Effector memory CD8-positive, alpha-beta T cell (primary cell): ENCODE measurements around the gene AUTS2.

Experiments used
- ATAC-seq: fragments of 150-1000 bp; cut with Tn5 transposase; replicated peaks from 2 replicates; pipeline ENCODE4 v1.10.0; 2021; ENCODE audit warnings: mild to moderate bottlenecking, moderate library complexity
- DNase-seq, 3 experiments: peaks; one replicate each; pipeline ENCODE4 v3.0.0; 2021
- H3K27ac Mint-ChIP-seq, 2 donors: one replicate each; pipeline ENCODE4 v1.8.0; 2022; ENCODE audit warnings: mild to moderate bottlenecking in 2 of 2, mixed read lengths in 2 of 2, moderate library complexity in 2 of 2
- H3K27me3 Mint-ChIP-seq, 2 donors: one replicate each; pipeline ENCODE4 v1.8.0; 2022; ENCODE audit warnings: mixed read lengths in 2 of 2
- H3K36me3 Mint-ChIP-seq: one replicate; pipeline ENCODE4 v1.8.0; 2022; ENCODE audit warnings: mild to moderate bottlenecking, moderate library complexity, mixed read lengths; ENCODE audit not compliant: insufficient read depth
- H3K4me1 Mint-ChIP-seq, 2 donors: one replicate each; pipeline ENCODE4 v1.8.0; 2022; ENCODE audit warnings: low read depth in 2 of 2, mixed read lengths in 2 of 2
- H3K4me3 Mint-ChIP-seq, 2 donors: one replicate each; pipeline ENCODE4 v1.8.0; 2022; ENCODE audit warnings: mild to moderate bottlenecking in 2 of 2, mixed read lengths in 2 of 2, moderate library complexity in 2 of 2
- H3K9me3 Mint-ChIP-seq, 2 donors: one replicate each; pipeline ENCODE4 v1.8.0; 2022; ENCODE audit warnings: mixed read lengths in 2 of 2

AUTS2 gene

DNA sequence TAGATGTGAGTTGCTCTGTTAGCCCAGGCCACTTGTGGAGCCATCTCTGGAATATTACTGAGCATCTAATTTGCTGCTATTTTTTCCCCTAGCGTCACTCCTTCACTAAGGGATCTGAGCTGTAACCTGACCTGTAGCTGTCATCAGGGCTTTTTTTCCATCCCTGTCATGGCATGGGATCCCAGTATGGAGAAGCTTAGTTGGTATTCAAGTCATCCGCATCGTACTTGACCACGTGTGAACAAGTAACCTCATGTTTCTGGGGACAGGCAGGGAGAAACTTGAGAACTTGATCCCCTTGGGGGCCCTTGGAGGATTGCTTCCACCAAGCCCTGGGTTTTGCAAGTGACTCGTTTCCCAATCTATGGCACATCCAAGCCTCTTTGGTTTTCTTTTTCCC is 1059.3 kb downstream of the AUTS2 start:
- no peaks in the 10 kb centered on the region for H3K27me3 Mint-ChIP-seq
- H3K9me3 Mint-ChIP-seq, result no peaks in the 10 kb centered on the region
- H3K4me3 Mint-ChIP-seq, result no peak overlapping the region
- ATAC-seq (no peak), DNase-seq (no peak)
- peak overlapping the region in 1 of 2 donors; percentile 71 for H3K27ac Mint-ChIP-seq
- H3K4me1 Mint-ChIP-seq, result peaks cover 24 to 26% of the 10 kb centered on the region in 2 donors
- peaks cover 4% of the 10 kb centered on the region for H3K36me3 Mint-ChIP-seq

DNA sequence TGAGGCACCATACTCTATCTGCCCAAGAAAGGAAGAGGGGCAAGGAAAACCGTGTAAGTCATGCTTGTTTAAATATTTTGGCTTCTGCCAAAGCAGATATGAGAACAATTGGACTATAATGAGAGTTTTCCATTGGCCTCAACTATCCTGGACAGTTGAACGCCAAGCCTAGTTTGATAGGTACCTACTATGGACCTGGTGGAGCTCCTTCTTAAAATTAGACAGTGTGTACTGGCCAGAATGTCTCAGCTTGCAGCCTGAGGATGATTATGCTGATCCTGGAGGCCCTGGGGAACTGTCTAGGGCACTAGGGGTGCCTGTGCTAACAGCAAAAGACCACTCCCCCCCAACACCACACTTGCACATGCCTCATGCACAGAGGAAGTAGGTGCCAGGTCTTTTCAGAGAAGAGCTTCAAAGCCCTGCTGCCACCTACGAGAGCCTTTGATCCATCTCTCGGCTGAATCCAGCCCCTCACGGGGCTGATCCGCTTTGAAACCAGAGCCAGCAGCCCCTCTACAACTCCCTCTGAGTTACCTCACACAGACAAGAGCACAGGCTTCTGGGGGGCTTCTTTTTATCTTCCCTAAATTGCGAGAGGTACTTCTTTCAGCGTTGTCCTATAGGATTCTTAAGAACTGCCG is 1059.8 kb downstream of the AUTS2 start:
- ATAC-seq (no peak), DNase-seq (no peak)
- H3K9me3 Mint-ChIP-seq, result no peaks in the 10 kb centered on the region
- H3K27me3 Mint-ChIP-seq, result no peaks in the 10 kb centered on the region
- peak overlapping the region in 1 of 2 donors; percentile 8 for H3K4me3 Mint-ChIP-seq
- peak overlapping the region in 1 of 2 donors; percentile 92 for H3K27ac Mint-ChIP-seq
- peaks cover 24 to 26% of the 10 kb centered on the region in 2 donors for H3K4me1 Mint-ChIP-seq
- peaks cover 4% of the 10 kb centered on the region for H3K36me3 Mint-ChIP-seq

DNA sequence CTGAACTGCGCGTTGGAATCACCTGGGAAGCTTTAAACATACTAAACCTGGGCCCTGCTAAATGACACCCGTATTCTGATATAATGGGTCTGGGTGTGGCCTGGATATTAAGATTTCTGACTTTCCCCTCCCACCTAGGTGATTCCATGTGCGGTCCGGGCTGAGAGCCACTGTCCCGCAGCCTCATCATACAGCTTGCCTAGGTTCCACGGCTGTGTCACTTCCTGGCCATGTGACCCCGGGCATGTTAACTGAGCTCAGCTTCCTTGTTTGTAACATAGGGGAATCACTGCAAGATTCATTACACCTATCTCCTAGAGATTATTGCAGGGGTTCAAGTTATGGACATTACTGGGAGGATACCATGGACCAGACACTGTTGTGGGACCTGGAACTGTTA is 1061.0 kb downstream of the AUTS2 start:
- Mint-ChIP-seq H3K4me1 (peaks cover 24% of the 10 kb centered on the region in 2 donors), H3K27me3 (no peaks in the 10 kb centered on the region), H3K27ac (peak overlapping the region; percentile 88 to 92), H3K4me3 (peak overlapping the region; percentile 57 to 58), H3K36me3 (peaks cover 4% of the 10 kb centered on the region), H3K9me3 (no peaks in the 10 kb centered on the region)
- ATAC-seq, result peak; percentile 16
- no peak for DNase-seq

DNA sequence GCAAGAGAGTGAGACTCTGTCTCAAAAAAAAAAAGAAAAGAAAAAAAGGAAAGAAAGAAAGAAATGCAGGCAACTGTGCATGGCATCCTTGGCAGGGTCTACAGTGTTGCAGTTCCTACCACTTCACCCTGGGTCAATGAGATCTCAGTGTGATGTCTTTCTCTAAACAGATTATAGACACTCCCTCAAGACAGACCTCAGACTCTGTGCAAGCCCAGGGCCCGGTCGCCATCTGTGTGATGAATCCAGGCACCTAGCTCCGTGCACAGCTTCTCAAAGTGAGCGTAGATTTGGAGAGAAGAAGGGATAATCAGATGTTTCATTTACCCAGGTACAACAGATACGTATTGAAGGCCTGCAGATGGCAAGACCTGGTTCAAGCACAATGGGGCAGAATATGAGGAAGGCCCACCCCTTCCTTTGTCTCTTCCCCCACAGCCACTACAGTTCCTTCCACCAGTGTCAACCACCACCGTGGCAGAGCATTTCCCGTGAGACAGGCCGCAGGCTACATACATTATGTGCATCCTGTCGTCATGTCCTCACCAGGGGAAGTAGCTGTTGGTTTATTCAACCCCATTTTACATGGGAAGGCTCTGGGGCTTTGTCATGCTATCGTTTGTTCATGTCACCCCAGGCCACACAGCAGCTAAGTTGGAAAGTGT is 1062.0 kb downstream of the AUTS2 start:
- peaks cover 4% of the 10 kb centered on the region for H3K36me3 Mint-ChIP-seq
- no peaks in the 10 kb centered on the region for H3K9me3 Mint-ChIP-seq
- DNase-seq, result peak; percentile 76 to 79 (median 77)
- H3K27me3 Mint-ChIP-seq, result no peaks in the 10 kb centered on the region
- ATAC-seq, result peak; percentile 95
- H3K4me1 Mint-ChIP-seq, result peaks cover 24% of the 10 kb centered on the region in 2 donors
- peak overlapping the region; percentile 57 to 58 for H3K4me3 Mint-ChIP-seq
- peak overlapping the region; percentile 88 to 92 for H3K27ac Mint-ChIP-seq

DNA sequence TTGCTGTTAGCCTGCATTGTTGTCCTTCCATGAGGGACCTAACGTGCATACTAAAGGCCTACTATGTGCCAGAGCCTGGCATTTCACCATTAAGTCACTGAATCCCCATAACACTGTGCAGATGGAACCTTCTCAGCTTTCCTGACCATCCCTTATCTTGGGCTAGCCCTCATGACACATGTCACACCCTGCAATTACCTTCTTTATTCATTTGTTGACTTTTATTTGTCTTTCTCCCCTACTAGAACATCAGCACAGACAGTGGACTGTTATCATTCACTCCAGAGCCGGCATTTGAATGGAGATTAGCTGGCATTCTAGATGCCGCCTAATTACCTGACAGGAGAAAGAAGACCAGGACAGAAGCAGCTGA is 1062.5 kb downstream of the AUTS2 start:
- Mint-ChIP-seq H3K4me3 (peak overlapping the region; percentile 39 to 57), H3K27ac (peak overlapping the region; percentile 88 to 92), H3K9me3 (no peaks in the 10 kb centered on the region)

DNA sequence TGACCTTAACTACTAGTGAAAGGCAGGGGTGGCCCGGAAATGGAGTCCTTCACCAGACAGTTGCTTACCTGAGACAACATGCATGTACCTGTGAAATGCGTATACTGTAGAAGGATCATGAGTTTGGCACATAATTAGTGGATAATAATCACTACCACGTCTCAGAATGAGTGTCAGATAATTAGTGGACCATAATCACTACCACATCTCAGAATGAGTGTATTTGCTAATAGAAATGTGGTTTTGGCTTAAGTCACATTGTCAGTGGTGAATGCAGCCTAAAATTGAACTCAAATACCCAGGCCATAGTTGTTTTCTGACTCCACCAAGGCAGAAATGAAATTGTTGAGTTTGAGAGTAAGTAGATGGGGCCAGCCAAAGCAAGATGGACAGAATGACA is 1065.4 kb downstream of the AUTS2 start:
- H3K36me3 Mint-ChIP-seq, result peaks cover 4% of the 10 kb centered on the region

More for the DNA sequence above, 1062.5 kb downstream of the AUTS2 start:
- Mint-ChIP-seq H3K27me3 (no peaks in the 10 kb centered on the region), H3K36me3 (peaks cover 4% of the 10 kb centered on the region), H3K4me1 (peaks cover 24% of the 10 kb centered on the region in 2 donors)
- ATAC-seq, result no peak
- no peak for DNase-seq

DNA sequence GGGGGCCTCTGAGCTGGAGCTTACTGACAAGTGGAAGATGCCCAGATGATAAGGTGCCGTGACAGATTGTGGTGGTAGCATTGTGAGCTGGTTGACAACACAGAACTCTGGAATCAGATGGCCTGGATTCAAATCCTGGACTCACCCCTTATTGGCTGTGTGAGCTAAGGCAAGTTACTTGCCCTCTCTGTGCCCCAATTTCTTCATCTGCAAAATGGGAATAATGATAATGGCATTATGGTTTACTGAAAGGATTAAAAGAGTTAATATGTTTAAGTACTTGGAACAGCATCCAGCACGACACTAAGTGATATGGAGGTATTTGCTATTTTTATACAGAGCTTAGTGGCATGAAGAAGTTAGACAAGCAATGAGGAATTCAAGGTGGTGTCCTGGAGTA is 1067.7 kb downstream of the AUTS2 start:
- H3K4me3 Mint-ChIP-seq, result no peak overlapping the region
- no peaks in the 10 kb centered on the region for H3K27me3 Mint-ChIP-seq
- H3K36me3 Mint-ChIP-seq, result no peaks in the 10 kb centered on the region
- H3K27ac Mint-ChIP-seq, result no peak overlapping the region
- DNase-seq (no peak), ATAC-seq (no peak)
- no peaks in the 10 kb centered on the region for H3K9me3 Mint-ChIP-seq
- peaks cover 24 to 25% of the 10 kb centered on the region in 2 donors for H3K4me1 Mint-ChIP-seq

More for the DNA sequence above, 1065.4 kb downstream of the AUTS2 start:
- Mint-ChIP-seq H3K4me1 (peaks cover 28 to 29% of the 10 kb centered on the region in 2 donors), H3K9me3 (no peaks in the 10 kb centered on the region), H3K27me3 (no peaks in the 10 kb centered on the region), H3K27ac (peak overlapping the region in 1 of 2 donors; percentile 42), H3K4me3 (no peak overlapping the region)
- DNase-seq (no peak), ATAC-seq (no peak)

DNA sequence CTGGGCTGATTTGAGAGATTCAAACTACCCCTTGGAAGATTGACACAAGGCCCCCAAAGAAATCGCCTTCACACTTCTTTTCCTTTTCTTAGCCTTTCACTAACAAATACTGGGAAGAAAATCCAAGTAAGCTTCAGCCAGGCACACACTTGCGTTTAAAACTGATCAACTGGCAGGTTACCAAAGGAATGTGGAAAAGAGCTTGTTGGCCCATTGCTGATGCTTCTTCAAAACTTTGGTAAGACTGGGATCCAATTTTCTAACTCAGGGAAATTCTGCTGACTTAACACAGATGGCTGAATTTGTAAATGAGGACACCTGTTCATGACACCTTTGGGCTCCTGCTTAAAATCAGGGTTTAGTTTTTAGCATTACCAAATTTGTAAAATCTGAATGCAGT is 1069.1 kb downstream of the AUTS2 start:
- Mint-ChIP-seq H3K9me3 (no peaks in the 10 kb centered on the region), H3K36me3 (no peaks in the 10 kb centered on the region)

DNA sequence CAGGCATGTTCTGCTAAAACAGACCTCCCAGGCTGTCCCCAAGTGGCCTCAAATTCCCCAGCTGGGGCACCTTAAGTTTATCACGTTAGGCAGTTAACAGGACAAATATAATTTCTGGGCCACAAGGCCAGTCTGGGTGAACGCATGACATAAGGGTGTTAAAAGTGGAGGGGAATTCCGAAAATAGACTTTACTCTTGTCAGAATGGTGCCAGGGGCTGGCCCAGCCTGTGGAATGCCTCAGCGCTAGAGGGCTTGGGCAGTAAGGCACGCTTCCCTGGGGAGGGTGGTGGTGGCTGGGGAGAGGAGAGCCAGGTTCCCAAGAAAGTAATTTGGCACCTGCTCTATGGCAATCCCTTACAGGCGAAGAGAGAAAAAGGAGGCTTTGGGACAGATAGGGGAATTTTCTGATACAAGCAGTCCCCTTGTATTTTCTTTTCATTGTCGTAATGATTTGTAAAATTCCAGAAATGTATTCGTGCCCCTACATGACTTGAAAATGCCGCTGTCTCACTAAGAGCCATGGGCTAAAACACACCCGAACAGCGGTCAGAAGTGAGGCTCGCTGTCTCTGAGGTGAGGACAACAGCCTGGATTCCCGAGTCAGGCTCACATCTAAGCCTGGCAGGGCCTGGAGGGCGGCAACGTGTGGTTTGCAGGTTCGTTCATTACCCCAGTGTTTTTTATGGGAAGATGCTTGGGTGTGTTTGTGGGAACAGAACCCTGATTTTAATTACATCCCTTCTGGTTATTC is 1070.5 kb downstream of the AUTS2 start:
- Mint-ChIP-seq H3K4me1 (peaks cover 27% of the 10 kb centered on the region in 2 donors), H3K27ac (peak overlapping the region; percentile 22 to 86), H3K27me3 (no peaks in the 10 kb centered on the region), H3K9me3 (no peaks in the 10 kb centered on the region), H3K4me3 (no peak overlapping the region), H3K36me3 (no peaks in the 10 kb centered on the region)
- ATAC-seq (no peak), DNase-seq (no peak)

More for the DNA sequence above, 1069.1 kb downstream of the AUTS2 start:
- DNase-seq, result no peak
- Mint-ChIP-seq H3K27ac (no peak overlapping the region), H3K27me3 (no peaks in the 10 kb centered on the region), H3K4me3 (no peak overlapping the region), H3K4me1 (peaks cover 27% of the 10 kb centered on the region in 2 donors)
- ATAC-seq, result no peak

DNA sequence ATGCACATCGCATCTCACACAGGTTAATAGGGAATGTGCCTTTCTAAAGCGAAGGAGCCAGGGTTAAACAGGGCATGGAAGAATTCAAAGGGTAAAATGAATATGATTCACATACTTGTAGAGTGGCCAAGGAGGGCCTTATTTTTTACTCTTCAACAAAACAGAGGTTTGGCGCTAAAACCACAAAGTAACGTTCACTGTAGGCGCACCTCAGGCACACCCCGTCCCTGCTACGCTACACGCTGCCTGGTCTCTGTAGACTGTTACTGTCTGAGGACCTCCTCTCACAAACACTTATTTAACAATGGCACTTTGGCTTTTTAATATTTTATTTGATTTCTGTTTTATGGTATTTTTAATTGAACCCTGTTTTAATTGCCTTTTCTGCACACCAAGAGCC is 1071.6 kb downstream of the AUTS2 start:
- DNase-seq (peak; percentile 50 to 56 (median 53)), ATAC-seq (peak; percentile 98)

DNA sequence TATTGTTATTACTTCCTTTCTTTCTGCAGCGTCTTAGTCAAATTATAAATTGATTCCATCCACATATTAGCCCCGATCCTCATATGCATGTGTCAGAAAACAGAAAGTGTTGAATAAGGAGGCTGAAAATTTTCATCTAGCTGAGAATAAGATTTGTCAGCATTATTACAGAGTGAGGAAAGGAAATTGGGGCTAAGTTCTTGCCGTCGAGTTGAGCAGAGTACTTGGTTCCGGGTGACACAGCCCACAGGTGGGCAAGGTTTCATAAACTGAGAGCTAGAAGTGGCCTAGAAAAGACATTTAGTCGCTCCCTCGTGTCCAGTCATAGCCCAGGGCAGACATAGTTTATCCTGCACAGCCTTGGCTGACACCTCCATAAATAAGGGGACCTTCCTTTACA is 1072.0 kb downstream of the AUTS2 start:
- ATAC-seq, result peak; percentile 50
- Mint-ChIP-seq H3K27me3 (no peaks in the 10 kb centered on the region), H3K27ac (peak overlapping the region; percentile 89 to 95), H3K4me1 (peaks cover 27 to 34% of the 10 kb centered on the region in 2 donors), H3K36me3 (no peaks in the 10 kb centered on the region), H3K9me3 (no peaks in the 10 kb centered on the region), H3K4me3 (peak overlapping the region; percentile 71 to 74)
- DNase-seq, result no peak

More for the DNA sequence above, 1071.6 kb downstream of the AUTS2 start:
- no peaks in the 10 kb centered on the region for H3K36me3 Mint-ChIP-seq
- no peaks in the 10 kb centered on the region for H3K9me3 Mint-ChIP-seq
- H3K4me1 Mint-ChIP-seq, result peaks cover 27 to 34% of the 10 kb centered on the region in 2 donors
- peak overlapping the region; percentile 89 to 95 for H3K27ac Mint-ChIP-seq
- H3K4me3 Mint-ChIP-seq, result peak overlapping the region; percentile 71 to 74
- no peaks in the 10 kb centered on the region for H3K27me3 Mint-ChIP-seq

DNA sequence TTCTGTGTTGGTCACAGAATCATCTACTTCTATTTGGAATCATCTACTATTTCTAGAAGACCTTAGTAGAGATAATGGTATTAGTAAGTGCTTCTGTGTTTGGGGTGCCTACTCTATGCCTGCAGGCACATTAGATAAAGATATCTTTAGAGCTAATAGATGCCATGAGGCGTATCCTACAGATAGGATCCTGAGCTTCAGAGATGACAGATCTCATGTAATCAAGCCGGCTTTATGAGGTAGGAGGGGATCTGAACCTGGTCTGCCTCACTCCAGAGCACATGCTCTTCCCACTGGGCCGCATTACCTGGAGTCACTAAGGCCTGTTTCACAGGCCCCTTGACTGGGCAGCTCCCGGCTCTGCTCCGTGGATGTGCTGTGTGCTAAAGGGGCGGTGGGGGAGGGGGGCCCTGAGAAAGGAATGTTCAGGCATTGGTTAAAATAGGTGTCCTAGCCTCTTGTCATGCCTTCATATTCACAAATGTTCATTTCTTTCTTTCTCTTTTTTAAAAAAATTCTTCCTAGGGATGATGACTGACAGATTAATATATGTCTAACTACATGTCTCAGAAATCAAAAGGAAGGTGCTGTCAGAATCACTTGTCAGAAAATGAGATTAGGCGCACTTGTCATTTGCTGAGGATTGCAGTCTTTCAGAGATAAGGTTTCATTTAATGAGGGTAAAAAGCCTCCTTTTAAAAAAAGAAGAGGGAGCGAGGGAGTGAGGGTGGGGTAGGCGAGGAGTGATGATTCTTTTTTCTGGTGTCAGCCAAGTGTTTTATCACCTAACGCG is 1075.7 kb downstream of the AUTS2 start:
- H3K27me3 Mint-ChIP-seq, result no peaks in the 10 kb centered on the region
- peak overlapping the region in 1 of 2 donors; percentile 23 for H3K27ac Mint-ChIP-seq
- no peak for ATAC-seq
- no peak overlapping the region for H3K4me3 Mint-ChIP-seq
- no peak for DNase-seq
- peaks cover 35 to 46% of the 10 kb centered on the region in 2 donors for H3K4me1 Mint-ChIP-seq
- H3K9me3 Mint-ChIP-seq, result no peaks in the 10 kb centered on the region
- H3K36me3 Mint-ChIP-seq, result peaks cover 4% of the 10 kb centered on the region

DNA sequence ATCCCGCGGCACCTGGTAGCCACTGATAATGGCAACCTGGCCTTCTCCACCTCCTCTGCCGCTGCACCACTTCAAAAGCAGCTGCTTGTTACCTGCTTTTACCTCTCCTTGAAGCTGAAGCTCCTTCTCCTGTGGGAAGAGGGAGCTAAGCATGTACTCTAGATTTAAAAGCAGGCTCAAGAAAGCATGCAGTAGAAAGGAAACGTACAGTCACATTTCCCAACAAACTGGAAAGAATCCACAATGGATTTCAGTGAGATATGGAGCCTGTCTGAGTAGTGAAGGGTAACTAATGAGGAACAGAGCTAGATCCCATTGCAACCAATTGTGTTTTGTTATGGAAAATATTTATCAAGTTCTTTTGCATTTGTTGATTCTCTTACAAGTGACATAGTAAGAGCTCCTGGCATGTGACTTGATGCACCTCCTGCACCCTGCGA is 1076.3 kb downstream of the AUTS2 start:
- Mint-ChIP-seq H3K4me1 (peaks cover 37 to 51% of the 10 kb centered on the region in 2 donors), H3K9me3 (no peaks in the 10 kb centered on the region), H3K36me3 (peaks cover 7% of the 10 kb centered on the region), H3K27me3 (no peaks in the 10 kb centered on the region), H3K27ac (no peak overlapping the region), H3K4me3 (no peak overlapping the region)
- DNase-seq (no peak), ATAC-seq (no peak)
